ENCODE results near the gene CSH1.
"Not testable (repeated sequence)": the region's sequence is repeated elsewhere in the genome, so short reads cannot be mapped to it uniquely, and the experiment has no call there.

Gene CSH1

GRCh38 chr17:63869491-63870291 is 26.7 kb downstream of the CSH1 start:
- not testable (repeated sequence) for DNase-seq (ENCODE audit: low read depth in 2 of 2)

GRCh38 chr17:63866625-63867024 is 29.7 kb downstream of the CSH1 start:
- not testable (repeated sequence) for DNase-seq (ENCODE audit: low read depth in 2 of 2)

GRCh38 chr17:63859257-63859656 is 37.1 kb downstream of the CSH1 start:
- DNase-seq (ENCODE audit: low read depth in 2 of 2) = no peak

- not testable (repeated sequence) for DNase-seq (ENCODE audit: low read depth in 2 of 2)
These were observed 39.9 kb downstream of the CSH1 start for GRCh38 chr17:63856425-63856824.

- no peak for DNase-seq (ENCODE audit: low read depth in 2 of 2)
These were observed 41.2 kb downstream of the CSH1 start for GRCh38 chr17:63855185-63855584.

GRCh38 chr17:63854709-63855108 is 41.7 kb downstream of the CSH1 start:
- DNase-seq (ENCODE audit: low read depth in 2 of 2) = no peak

GRCh38 chr17:63853260-63853659 is 43.1 kb downstream of the CSH1 start:
- DNase-seq (ENCODE audit: low read depth in 2 of 2) = no peak

- DNase-seq (ENCODE audit: low read depth in 2 of 2) = no peak
These were observed 46.0 kb downstream of the CSH1 start for GRCh38 chr17:63850401-63850800.

GRCh38 chr17:63848834-63849689 is 47.3 kb downstream of the CSH1 start:
- DNase-seq (ENCODE audit: low read depth in 2 of 2) = peak; percentile 90 to 92

GRCh38 chr17:63847525-63848249 is 48.7 kb downstream of the CSH1 start:
- no peak for DNase-seq (ENCODE audit: low read depth in 2 of 2)

- no peak for DNase-seq (ENCODE audit: low read depth in 2 of 2)
These were observed 50.9 kb downstream of the CSH1 start for GRCh38 chr17:63845509-63845908.
